Measurements from ENCODE around the gene NCKAP1.

Gene NCKAP1

DNA sequence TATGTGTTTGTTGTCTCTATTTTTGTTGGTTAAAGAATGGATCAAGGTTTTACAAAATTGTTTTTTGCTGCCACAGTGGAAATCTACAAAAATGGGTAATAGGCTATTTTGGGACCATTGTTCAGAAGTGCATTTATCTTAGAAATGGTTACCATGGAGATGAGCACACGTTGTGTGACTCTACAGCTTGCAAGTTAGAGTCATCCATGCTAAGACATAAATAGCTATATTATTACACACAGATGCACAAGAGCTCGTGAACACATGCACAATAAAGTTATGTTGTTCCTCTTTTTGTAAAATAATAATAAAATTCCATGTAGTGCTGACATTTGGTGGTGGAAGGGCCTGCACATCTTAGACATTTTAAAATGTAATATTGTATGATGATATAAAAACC is 24.8 kb upstream of the NCKAP1 start:
- Histone ChIP-seq H3K27me3 (ENCODE audit: insufficient read depth, low read length, poor library complexity) (no peaks in the 10 kb centered on the region), H3K9me3 (ENCODE audit: insufficient read depth, low read length, severe bottlenecking) (no peaks in the 10 kb centered on the region), H3K4me2 (ENCODE audit: insufficient read depth, low read length) (no peak overlapping the region), H3K79me2 (ENCODE audit: insufficient read depth, low read length) (no peaks in the 10 kb centered on the region), H2AFZ (ENCODE audit: low read depth, low read length) (no peak overlapping the region), H3K9ac (ENCODE audit: low read depth, low read length) (no peak overlapping the region), H3K27ac (ENCODE audit: low read length) (no peak overlapping the region), H3K36me3 (ENCODE audit: insufficient read depth, low read length) (no peaks in the 10 kb centered on the region), H3K4me1 (ENCODE audit: insufficient read depth, low read length) (no peaks in the 10 kb centered on the region), H3K4me3 (ENCODE audit: low read depth in 1 of 2, low read length in 2 of 2) (no peak overlapping the region), H4K20me1 (ENCODE audit: insufficient read depth, low read length) (no peaks in the 10 kb centered on the region)
- DNase-seq = no peak
- TF ChIP-seq EZH2 (IDR thresholded peaks at IDR 0.05; ENCODE audit: borderline replicate concordance, low read depth, low read length, severe bottlenecking) = no peak
- TF ChIP-seq, protein P1, sequence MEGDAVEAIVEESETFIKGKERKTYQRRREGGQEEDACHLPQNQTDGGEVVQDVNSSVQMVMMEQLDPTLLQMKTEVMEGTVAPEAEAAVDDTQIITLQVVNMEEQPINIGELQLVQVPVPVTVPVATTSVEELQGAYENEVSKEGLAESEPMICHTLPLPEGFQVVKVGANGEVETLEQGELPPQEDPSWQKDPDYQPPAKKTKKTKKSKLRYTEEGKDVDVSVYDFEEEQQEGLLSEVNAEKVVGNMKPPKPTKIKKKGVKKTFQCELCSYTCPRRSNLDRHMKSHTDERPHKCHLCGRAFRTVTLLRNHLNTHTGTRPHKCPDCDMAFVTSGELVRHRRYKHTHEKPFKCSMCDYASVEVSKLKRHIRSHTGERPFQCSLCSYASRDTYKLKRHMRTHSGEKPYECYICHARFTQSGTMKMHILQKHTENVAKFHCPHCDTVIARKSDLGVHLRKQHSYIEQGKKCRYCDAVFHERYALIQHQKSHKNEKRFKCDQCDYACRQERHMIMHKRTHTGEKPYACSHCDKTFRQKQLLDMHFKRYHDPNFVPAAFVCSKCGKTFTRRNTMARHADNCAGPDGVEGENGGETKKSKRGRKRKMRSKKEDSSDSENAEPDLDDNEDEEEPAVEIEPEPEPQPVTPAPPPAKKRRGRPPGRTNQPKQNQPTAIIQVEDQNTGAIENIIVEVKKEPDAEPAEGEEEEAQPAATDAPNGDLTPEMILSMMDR (IDR thresholded peaks at IDR 0.05; ENCODE audit: borderline replicate concordance, extremely low read depth, low read length, poor library complexity, severe bottlenecking) = no peak
- no peak for ATAC-seq (ENCODE audit: insufficient read depth, low read depth)

DNA sequence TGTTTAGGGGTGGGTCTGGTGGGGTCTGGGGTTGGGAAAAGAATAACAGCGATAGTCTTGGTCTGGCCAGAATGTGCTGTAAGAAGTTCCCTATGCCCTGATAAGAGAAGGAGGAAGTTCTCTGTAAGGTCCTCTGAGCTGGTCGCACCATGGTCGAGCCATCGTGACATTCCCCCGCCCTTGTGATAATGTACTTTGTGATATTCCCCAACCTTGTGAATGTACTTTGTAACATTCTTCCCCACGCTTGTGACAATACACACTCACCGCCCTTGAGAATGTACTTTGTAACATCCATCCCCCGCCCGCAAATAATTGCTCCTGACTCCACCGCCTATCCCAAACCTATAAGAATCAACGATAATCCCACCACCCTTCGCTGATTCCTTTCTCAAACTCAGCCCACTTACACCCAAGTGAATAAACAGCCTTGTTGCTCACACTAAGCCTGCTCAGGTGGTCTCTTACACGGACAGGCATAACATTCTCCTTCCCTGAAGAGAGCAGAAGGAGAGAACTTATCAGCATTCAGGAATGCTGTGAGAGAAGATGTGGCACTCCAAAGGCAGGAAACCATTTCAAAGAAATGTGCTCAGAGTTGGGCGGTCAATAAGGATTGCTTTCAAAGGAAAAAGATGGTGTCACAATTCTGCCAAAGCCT is 22.4 kb upstream of the NCKAP1 start:
- no peak overlapping the region for H3K27ac ChIP-seq (ENCODE audit: low read length)
- no peaks in the 10 kb centered on the region for H3K9me3 ChIP-seq (ENCODE audit: insufficient read depth, low read length, severe bottlenecking)
- no peaks in the 10 kb centered on the region for H4K20me1 ChIP-seq (ENCODE audit: insufficient read depth, low read length)
- TF ChIP-seq, protein P1 (IDR thresholded peaks at IDR 0.05; ENCODE audit: borderline replicate concordance, extremely low read depth, low read length, poor library complexity, severe bottlenecking) = no peak
- TF ChIP-seq EZH2 (IDR thresholded peaks at IDR 0.05; ENCODE audit: borderline replicate concordance, low read depth, low read length, severe bottlenecking) = no peak
- H3K36me3 ChIP-seq (ENCODE audit: insufficient read depth, low read length) = no peaks in the 10 kb centered on the region
- H3K27me3 ChIP-seq (ENCODE audit: insufficient read depth, low read length, poor library complexity) = no peaks in the 10 kb centered on the region
- H3K79me2 ChIP-seq (ENCODE audit: insufficient read depth, low read length) = no peaks in the 10 kb centered on the region
- H3K9ac ChIP-seq (ENCODE audit: low read depth, low read length) = no peak overlapping the region
- H3K4me2 ChIP-seq (ENCODE audit: insufficient read depth, low read length) = no peak overlapping the region
- no peak overlapping the region for H3K4me3 ChIP-seq (ENCODE audit: low read depth in 1 of 2, low read length in 2 of 2)
- DNase-seq (no peak), ATAC-seq (ENCODE audit: insufficient read depth, low read depth) (no peak)
- H2AFZ ChIP-seq (ENCODE audit: low read depth, low read length) = no peak overlapping the region
- no peaks in the 10 kb centered on the region for H3K4me1 ChIP-seq (ENCODE audit: insufficient read depth, low read length)

DNA sequence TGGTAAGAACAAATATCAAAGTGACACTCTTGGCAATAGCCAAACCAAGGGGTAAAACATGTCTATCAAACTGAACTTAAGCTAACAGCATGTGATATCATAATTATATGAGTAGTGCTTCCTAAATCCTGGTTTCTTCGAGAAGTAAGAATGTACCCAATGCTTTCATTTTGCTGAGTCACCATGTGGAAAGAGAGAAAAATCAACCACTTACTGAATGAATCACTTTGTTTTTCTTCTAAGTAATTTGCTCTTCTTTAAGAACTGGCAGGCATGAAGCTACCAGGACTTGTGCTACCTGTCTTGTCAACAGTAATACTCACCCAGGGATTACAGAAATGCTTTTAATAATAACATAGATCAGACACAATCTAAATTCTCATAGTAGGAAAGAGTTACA is 21.3 kb upstream of the NCKAP1 start:
- Histone ChIP-seq H3K27ac (ENCODE audit: low read length) (no peak overlapping the region), H3K4me2 (ENCODE audit: insufficient read depth, low read length) (no peak overlapping the region)
- TF ChIP-seq, protein P1 (IDR thresholded peaks at IDR 0.05; ENCODE audit: borderline replicate concordance, extremely low read depth, low read length, poor library complexity, severe bottlenecking) = no peak
- no peak for TF ChIP-seq EZH2 (IDR thresholded peaks at IDR 0.05; ENCODE audit: borderline replicate concordance, low read depth, low read length, severe bottlenecking)

More for the DNA sequence above, 21.3 kb upstream of the NCKAP1 start:
- no peaks in the 10 kb centered on the region for H3K36me3 ChIP-seq (ENCODE audit: insufficient read depth, low read length)
- H3K4me1 ChIP-seq (ENCODE audit: insufficient read depth, low read length) = no peaks in the 10 kb centered on the region
- no peak overlapping the region for H2AFZ ChIP-seq (ENCODE audit: low read depth, low read length)
- ATAC-seq (ENCODE audit: insufficient read depth, low read depth) (no peak), DNase-seq (no peak)
- no peaks in the 10 kb centered on the region for H3K27me3 ChIP-seq (ENCODE audit: insufficient read depth, low read length, poor library complexity)
- no peak overlapping the region for H3K4me3 ChIP-seq (ENCODE audit: low read depth in 1 of 2, low read length in 2 of 2)
- no peaks in the 10 kb centered on the region for H3K9me3 ChIP-seq (ENCODE audit: insufficient read depth, low read length, severe bottlenecking)
- H3K9ac ChIP-seq (ENCODE audit: low read depth, low read length) = no peak overlapping the region
- no peaks in the 10 kb centered on the region for H4K20me1 ChIP-seq (ENCODE audit: insufficient read depth, low read length)
- H3K79me2 ChIP-seq (ENCODE audit: insufficient read depth, low read length) = no peaks in the 10 kb centered on the region
